ENCODE results near the gene CLSTN2.

DNA sequence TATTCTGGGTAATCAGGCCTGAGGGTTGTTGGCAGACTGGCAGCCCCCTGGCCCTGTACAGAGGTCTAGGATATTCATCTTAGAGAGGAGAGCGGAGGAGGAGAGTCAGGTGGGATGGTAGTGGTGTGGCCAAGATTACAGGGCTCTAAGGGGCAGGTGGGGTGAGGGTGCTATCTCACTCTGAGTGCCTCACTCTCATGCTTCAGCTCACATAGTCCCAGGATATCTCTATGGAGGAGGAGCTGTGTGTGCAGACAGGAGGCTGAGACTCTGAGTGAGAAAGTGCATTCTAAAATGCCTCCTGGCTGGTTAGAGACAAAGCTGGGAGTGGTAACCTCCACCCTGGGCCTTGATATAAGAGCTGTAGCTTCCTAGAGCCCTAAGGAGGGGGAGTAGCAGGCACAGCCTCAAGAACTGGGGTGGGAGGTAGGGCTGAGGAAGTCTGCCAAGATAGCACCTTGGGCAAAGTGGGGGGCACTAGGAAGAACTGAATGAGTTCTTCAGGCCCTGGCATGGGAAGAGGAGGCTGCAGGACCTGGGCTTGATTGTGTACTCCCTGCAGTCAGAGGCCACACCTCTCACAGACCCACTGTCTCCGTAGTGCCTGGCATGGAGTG, 39.9 kb downstream of the CLSTN2 start:
- TF ChIP-seq CTCF (IDR thresholded peaks at IDR 0.05) (no peak), POLR2AphosphoS5 (IDR thresholded peaks at IDR 0.05) (no peak)

All from esophagus muscularis mucosa (tissue), 3 donors.